HG03460 (cell line): ENCODE data around the gene MED19.
"Not testable (repeated sequence)": the region's sequence is repeated elsewhere in the genome, so short reads cannot be mapped to it uniquely, and the experiment has no call there.

Experiments used
- ATAC-seq: cut with Tn5 transposase; IDR thresholded peaks from one replicate; pipeline ENCODE4 v1.9.1; 2021; ENCODE audit not compliant: unreplicated experiment

The MED19 gene, protein sequence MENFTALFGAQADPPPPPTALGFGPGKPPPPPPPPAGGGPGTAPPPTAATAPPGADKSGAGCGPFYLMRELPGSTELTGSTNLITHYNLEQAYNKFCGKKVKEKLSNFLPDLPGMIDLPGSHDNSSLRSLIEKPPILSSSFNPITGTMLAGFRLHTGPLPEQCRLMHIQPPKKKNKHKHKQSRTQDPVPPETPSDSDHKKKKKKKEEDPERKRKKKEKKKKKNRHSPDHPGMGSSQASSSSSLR

DNA sequence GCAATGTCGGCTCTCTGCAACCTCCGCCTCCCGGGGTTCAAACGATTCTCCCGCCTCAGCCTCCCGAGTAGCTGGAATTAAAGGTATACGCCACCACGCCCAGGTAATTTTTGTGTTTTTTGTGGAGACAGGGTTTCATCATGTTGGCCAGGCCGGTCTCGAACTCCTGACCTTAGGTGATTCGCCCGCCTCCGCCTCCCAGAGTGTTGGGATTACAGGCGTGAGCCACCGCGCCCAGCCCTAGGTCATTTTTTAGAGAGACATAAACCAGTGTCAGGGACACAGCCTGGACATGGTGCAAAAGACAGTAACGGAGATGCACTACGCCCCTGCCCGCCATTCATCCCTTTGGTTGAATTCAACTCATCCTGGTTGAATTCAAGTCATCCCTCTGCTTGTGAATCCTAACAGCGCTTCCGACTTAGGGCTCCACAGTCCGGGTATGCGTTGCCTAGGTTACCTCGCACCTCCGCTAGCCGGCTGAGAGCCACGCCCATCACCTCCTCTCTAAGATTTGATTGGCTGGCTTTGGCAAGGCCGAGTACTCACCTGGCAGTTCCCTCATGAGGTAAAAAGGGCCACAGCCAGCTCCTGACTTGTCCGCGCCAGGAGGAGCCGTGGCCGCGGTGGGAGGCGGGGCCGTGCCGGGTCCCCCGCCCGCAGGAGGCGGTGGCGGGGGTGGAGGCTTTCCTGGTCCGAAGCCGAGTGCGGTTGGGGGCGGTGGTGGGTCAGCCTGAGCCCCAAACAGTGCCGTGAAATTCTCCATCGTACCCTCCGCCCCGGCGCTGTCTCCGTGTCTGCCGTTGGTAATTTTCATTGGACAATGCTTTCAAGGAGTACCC lies at the start of gene MED19:
Gene MED19, minus strand, starts transcription at position 802 of the 842 bp plus-strand sequence. Its CDS starts 36 bp downstream, at position 766.
- ATAC-seq, result peak; percentile 46

DNA sequence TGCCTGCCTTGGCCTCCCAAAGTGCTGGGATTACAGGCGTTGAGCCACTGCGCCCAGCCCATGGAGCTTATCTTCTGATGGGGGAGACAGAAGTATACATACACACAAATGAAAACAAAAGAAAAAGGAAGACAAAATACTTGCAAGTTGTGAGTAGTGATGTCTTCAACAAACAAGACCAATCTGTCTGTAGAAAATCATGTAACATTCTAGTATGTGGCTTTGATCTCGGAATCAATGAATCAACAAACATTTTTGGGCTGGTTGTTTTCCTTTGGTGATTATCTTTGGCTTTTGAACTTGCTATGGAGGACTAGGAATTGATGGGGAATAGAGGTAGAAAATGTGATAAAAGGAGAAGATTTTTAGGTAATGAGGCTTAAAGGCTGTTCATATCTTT lies 46.2 kb upstream of the MED19 start:
- ATAC-seq, result no peak

DNA sequence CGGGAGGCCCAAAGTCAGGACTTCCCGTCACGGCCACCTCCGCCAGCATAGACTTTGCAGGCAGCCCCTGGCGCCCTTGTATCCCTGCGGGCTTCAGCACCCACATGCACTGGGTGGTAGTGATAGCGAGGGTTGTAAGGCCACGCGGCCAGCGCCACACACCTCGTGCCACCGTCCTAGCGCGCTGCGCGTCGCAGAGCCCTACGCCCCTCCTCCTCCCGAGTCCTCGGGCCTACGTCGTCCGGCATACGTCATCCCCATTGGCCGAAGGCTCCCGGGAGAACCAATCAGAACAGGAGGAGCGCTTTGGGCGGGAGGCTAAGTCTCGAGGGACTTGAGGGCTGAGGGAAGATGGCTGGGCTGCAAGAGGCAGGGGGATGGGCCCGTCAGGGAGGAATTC lies 40.9 kb upstream of the MED19 start:
- no peak for ATAC-seq

- ATAC-seq, result no peak
These were observed 39.8 kb upstream of the MED19 start, which contains the start of gene BTBD18 for GRCh38 chr11:57751676-57752253. Gene BTBD18 (minus strand): TSS chr11:57751819. CDS start chr11:57751188, 631 bp downstream.

DNA sequence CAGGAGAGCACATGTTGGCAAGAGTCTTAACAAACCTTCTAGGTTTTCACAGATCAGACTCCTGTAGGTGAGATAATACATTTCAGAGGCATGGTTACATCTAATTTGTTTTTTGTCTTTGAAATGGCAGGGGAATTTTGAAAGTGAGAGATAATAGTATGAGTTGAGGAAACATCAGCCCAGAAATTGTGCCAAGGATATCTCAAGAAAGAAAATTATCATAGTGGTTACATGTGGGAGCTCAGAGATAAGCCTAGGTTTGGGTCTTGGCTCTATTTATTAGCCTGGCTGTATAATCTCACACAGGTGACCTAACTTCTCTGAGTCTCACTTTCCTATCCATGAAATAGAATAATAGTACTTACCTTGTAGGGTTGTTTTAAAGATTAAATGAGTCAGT lies 39.2 kb upstream of the MED19 start:
- ATAC-seq, result no peak

GRCh38 chr11:57746920-57747319 lies 34.9 kb upstream of the MED19 start:
- no peak for ATAC-seq

DNA sequence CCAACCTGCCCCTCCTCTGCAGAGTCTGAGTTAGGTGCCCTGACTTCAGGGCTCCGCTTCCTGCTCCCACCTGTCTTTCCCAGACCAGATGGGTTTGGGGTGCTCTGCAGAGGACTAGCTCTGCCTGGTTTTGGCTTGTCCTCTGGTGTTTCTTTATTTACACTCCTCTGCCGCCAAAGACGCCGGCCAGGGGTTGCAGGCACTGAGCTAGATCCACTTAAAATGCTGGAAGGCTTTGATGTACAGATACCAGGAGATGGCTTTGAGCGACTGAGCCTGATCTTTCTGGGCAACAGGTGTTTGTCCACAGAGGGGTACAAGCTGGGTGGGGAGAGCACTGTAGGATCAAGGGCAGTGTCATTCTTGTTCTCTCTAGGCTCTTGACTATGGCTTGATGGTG lies 33.2 kb upstream of the MED19 start:
- ATAC-seq, result no peak

DNA sequence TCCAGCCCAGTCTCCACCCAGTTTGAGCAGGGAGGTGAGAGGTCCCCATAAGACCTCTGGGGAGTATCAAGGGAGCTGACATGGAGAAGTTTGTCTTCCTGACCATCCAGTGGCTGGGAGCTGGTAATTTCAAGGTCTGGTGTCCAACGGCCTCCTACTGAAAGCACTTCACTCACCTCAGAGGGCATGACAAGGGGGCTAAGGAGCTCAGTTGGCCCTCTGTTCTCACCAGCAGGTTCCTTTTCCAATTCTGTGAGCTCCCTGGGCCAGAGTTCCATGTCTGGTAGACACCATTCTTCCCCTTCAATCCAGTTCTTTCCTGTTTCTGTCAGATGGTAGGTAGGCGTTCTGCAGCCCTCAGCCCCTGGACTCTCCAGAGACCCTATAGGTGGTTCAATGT lies 32.3 kb upstream of the MED19 start:
- ATAC-seq, result no peak

DNA sequence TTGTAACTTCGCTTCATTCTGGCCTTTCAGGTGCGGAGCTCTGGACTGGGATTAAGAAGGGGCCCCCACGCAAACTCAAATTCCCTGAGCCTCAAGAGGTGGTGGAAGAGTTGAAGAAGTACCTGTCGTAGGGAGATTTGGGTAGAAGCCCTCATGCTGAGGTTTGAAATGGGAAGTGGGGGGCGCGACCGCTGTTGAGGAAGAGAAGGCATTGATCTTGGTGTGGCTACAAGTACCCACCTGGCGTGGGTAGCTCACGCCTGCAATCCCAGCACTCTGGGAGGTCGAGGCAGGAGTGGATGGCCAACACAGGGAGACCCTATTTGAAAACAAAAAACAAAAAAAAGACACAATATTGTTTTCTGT lies 30.1 kb upstream of the MED19 start:
- ATAC-seq, result no peak

- peak; percentile 90 for ATAC-seq
These were observed 29.4 kb upstream of the MED19 start, which contains the start of gene SELENOH for GRCh38 chr11:57741132-57742086. Gene SELENOH (plus strand): TSS chr11:57741491. CDS start chr11:57741596, 105 bp downstream.

DNA sequence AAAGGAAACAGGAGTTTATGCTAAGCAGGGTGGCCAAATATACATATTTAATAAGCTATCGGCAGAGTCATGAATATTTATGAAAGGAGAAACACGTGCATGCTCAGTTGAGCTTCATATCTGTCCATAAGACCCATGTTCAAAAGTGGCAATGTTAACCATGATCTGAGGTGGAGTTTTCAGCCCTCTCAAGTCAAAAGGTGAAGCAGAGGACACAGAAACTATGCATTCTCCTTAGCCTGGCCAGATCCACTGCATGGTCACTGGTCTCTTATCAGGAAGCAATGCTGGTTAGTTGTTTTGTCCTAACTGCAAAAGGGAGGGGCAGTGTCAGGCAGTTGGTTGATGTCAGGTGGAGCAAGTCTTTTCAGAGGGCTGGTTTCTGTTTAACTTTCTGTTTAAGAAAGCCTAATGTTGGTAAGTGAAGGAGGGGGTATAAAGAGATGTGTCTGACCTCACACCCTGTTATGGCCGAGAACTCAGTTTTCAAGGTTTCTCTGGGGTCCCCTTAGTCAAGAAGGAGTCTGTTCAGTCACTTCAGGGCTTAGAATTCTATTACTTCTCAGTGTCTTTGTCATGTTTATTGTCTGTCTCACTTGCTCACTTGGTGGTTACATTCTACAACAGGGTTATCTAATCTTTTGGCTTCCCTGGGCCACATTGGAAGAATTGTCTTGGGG lies 23.7 kb upstream of the MED19 start:
- ATAC-seq, result no peak

- ATAC-seq, result no peak
These were observed 20.6 kb upstream of the MED19 start for GRCh38 chr11:57732661-57733060.

- no peak for ATAC-seq
These were observed 17.5 kb upstream of the MED19 start for GRCh38 chr11:57729479-57729878.

- ATAC-seq, result no peak
These were observed 16.8 kb upstream of the MED19 start for GRCh38 chr11:57728829-57729228.

- ATAC-seq, result no peak
These were observed 15.2 kb upstream of the MED19 start for GRCh38 chr11:57727185-57727584.

GRCh38 chr11:57716726-57717125 lies 4.7 kb upstream of the MED19 start:
- ATAC-seq, result not testable (repeated sequence)

- no peak for ATAC-seq
These were observed 1.8 kb upstream of the MED19 start for GRCh38 chr11:57713835-57714234.

- ATAC-seq, result peak; percentile 92
These were observed 488 bp upstream of the MED19 start, which contains the start of gene TMX2 for GRCh38 chr11:57712256-57713150. Gene TMX2 (plus strand): TSS chr11:57712593. CDS start chr11:57712619, 26 bp downstream.

DNA sequence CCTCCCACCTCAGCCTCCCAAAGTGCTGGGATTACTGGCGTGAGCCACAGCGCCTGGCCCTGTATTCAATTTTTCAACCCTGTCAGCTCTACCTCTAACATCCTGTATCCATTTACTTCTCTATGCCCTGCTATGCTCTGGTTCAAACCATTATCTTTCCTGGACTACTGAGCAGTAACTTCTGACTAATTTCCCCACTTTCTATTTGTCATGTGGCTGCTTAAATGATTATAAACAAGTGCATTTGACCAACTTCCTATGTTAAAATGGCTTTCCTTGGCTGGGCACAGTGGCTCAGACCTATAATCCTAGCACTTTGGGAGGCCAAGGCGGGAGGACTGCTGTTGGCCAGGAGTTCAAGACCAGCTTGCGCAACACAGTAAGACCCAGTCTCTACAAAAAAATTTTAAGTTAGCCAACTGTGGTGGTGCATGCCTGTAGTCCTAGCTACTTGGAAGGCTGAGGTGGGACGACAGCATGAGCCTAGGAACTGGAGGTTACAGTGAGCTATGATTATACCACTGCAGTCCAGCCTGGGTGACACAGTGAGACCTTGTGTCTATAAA lies 2.1 kb downstream of the MED19 start:
- no peak for ATAC-seq
